SK-N-SH (cell line): ENCODE results near the gene ADAM21. TPM values are rescaled to one million over a fixed set of nuclear protein-coding genes. Genes with fewer than 3 reads are reported as not detected.

Experiments
- CTCF ChIA-PET: fragments of 300-600, 350-600 bp; formaldehyde crosslinking; extraction: SDS; loops from one replicate; lab custom pipeline; 2021; lab: Yijun Ruan, JAX
- POLR2A ChIA-PET: fragments of 350-600 bp; sonication (Branson Sonifier 250); formaldehyde crosslinking; extraction: SDS; loops from one replicate; lab custom pipeline; 2020; ENCODE audit warnings: antibody characterized with exemption, inconsistent platforms; lab: Yijun Ruan, JAX
- DNase-seq: peaks from one replicate; pipeline ENCODE4 v3.0.0; 2012
- H2AFZ ChIP-seq: fragments of 200-600 bp; sonication (generic); 2 replicates; pipeline ENCODE4 v1.8.1; 2016; ENCODE audit warnings: antibody characterized with exemption, mild to moderate bottlenecking, low read depth
- H3F3A ChIP-seq: fragments of 200-600 bp; sonication (generic); replicated peaks from 2 replicates; pipeline ENCODE3; 2016; ENCODE audit warnings: antibody characterized with exemption, mild to moderate bottlenecking; ENCODE audit not compliant: insufficient read depth
- H3K27ac ChIP-seq, 2 experiments: fragments of 200-500 bp in 1 of 2; fragments of 200-600 bp in 1 of 2; sonication (Bioruptor generic) in 1 of 2; sonication (generic), shearing (Covaris generic) in 1 of 2; 2 replicates each; pipeline versions ENCODE4 v1.5.1 to v1.6.1; 2014 to 2016; ENCODE audit warnings: low read depth in 2 of 2, inconsistent platforms in 1 of 2, low read length in 1 of 2, mild to moderate bottlenecking in 1 of 2, mixed read lengths in 1 of 2
- H3K27me3 ChIP-seq: fragments of 200-600 bp; sonication (generic), shearing (Covaris generic); 2 replicates; pipeline ENCODE4 v1.6.1; 2016; ENCODE audit warnings: mixed run types; ENCODE audit not compliant: insufficient read depth
- H3K36me3 ChIP-seq, 2 experiments: fragments of 200-500 bp in 1 of 2; fragments of 200-600 bp in 1 of 2; sonication (Bioruptor generic) in 1 of 2; sonication (generic) in 1 of 2; replicated peaks in 1 of 2; 2 replicates each; pipeline versions ENCODE3 to v1.5.1; 2014 to 2016; ENCODE audit warnings: low read length in 1 of 2, mild to moderate bottlenecking in 1 of 2; ENCODE audit not compliant: insufficient read depth in 2 of 2, control insufficient read depth in 1 of 2
- H3K4me1 ChIP-seq, 2 experiments: fragments of 200-500 bp in 1 of 2; fragments of 200-600 bp in 1 of 2; sonication (Bioruptor generic) in 1 of 2; sonication (generic), shearing (Covaris generic) in 1 of 2; 2 replicates each; pipeline versions ENCODE4 v1.5.1 to v1.6.1; 2014 to 2016; ENCODE audit warnings: low read depth in 1 of 2, low read length in 1 of 2, mixed run types in 1 of 2; ENCODE audit not compliant: insufficient read depth in 2 of 2, control insufficient read depth in 1 of 2
- H3K4me2 ChIP-seq: fragments of 200-600 bp; sonication (generic), shearing (Covaris generic); 2 replicates; pipeline ENCODE4 v1.6.1; 2017; ENCODE audit warnings: mixed run types
- H3K4me3 ChIP-seq, 2 experiments: fragments of 200-500 bp in 1 of 2; fragments of 200-600 bp in 1 of 2; sonication (Bioruptor generic) in 1 of 2; sonication (generic), shearing (Covaris generic) in 1 of 2; 2 replicates each; pipeline versions ENCODE4 v1.5.1 to v1.8.1; 2014 to 2016; ENCODE audit warnings: low read depth in 2 of 2, inconsistent platforms in 1 of 2, low read length in 1 of 2, mild to moderate bottlenecking in 1 of 2, mixed read lengths in 1 of 2, moderate library complexity in 1 of 2
- H3K79me2 ChIP-seq: fragments of 200-600 bp; sonication (generic); 2 replicates; pipeline ENCODE4 v1.8.1; 2017; ENCODE audit warnings: mild to moderate bottlenecking; ENCODE audit not compliant: insufficient read depth
- H3K9ac ChIP-seq: fragments of 200-600 bp; sonication (generic); 2 replicates; pipeline ENCODE4 v1.6.1; 2017; ENCODE audit warnings: mixed run types
- H3K9me2 ChIP-seq: fragments of 200-600 bp; sonication (generic); 2 replicates; pipeline ENCODE4 v1.6.1; 2017; ENCODE audit warnings: mixed run types
- H3K9me3 ChIP-seq: fragments of 200-600 bp; sonication (generic); 2 replicates; pipeline ENCODE4 v1.6.1; 2017; ENCODE audit warnings: mixed run types, mild to moderate bottlenecking, moderate library complexity
- H4K20me1 ChIP-seq: fragments of 200-600 bp; sonication (generic); 2 replicates; pipeline ENCODE4 v1.6.1; 2017; ENCODE audit warnings: mild to moderate bottlenecking, mixed run types; ENCODE audit not compliant: insufficient read depth
- ELF1 ChIP-seq: IDR thresholded peaks from 2 replicates; pipeline ENCODE4 v1.4.0; 2012
- FOSL2 ChIP-seq: IDR thresholded peaks from 2 replicates; pipeline ENCODE4 v1.4.0; 2012; ENCODE audit warnings: low read depth, mild to moderate bottlenecking, moderate library complexity, borderline replicate concordance
- MEF2A ChIP-seq: IDR thresholded peaks from 2 replicates; pipeline ENCODE4 v1.4.0; 2012; ENCODE audit warnings: low read depth, borderline replicate concordance
- MXI1 ChIP-seq: IDR thresholded peaks from 2 replicates; pipeline ENCODE4 v1.6.1; 2012; ENCODE audit warnings: mild to moderate bottlenecking, low read depth, low read length, improper control_type of control experiment
- NRF1 ChIP-seq: IDR thresholded peaks from 2 replicates; pipeline ENCODE4 v1.6.1; 2012; ENCODE audit warnings: low read depth, mild to moderate bottlenecking, low read length
- POLR2AphosphoS5 ChIP-seq: IDR thresholded peaks from 2 replicates; pipeline ENCODE4 v1.6.1; 2012; ENCODE audit warnings: low read depth, low read length
- RCOR1 ChIP-seq: fragments of 150-350 bp; IDR thresholded peaks from 2 replicates; pipeline ENCODE4 v1.6.1; 2017; ENCODE audit warnings: antibody characterized with exemption, low read length
- RXRA ChIP-seq: IDR thresholded peaks from 2 replicates; pipeline ENCODE4 v1.4.0; 2012; ENCODE audit warnings: low read depth, mild to moderate bottlenecking, borderline replicate concordance
- TAF1 ChIP-seq: IDR thresholded peaks from 2 replicates; pipeline ENCODE4 v1.6.1; 2012; ENCODE audit warnings: low read depth, mild to moderate bottlenecking, low read length, moderate library complexity, borderline replicate concordance
- WGBS: methylation state at CpG from one replicate; pipeline ENCODE4 v1.1.6; 2017; ENCODE audit warnings: low lambda C conversion rate; 5-methylcytosine and 5-hydroxymethylcytosine counted together
- polyA plus RNA-seq, 3 experiments: library from polyadenylated mRNA; depleted of rRNA; stranded (reverse); fragments of >200 nt; gene quantifications; 2 replicates each; pipeline ENCODE4 v1.2.3, GENCODE V29; 2012
- TF ChIP-seq, protein P1 (sequence below): IDR thresholded peaks from 2 replicates; pipeline ENCODE4 v1.4.0; 2012; ENCODE audit warnings: low read depth, borderline replicate concordance
- TF ChIP-seq, protein P2 (sequence below): IDR thresholded peaks from 2 replicates; pipeline ENCODE4 v1.4.0; 2012; ENCODE audit warnings: low read depth, borderline replicate concordance
- TF ChIP-seq, protein P3 (sequence below): fragments of 200-600 bp; sonication (generic); IDR thresholded peaks from 2 replicates; pipeline ENCODE4 v1.6.1; 2017; ENCODE audit warnings: antibody characterized with exemption, mild to moderate bottlenecking, moderate library complexity
- TF ChIP-seq, protein P4 (sequence below): IDR thresholded peaks from 2 replicates; pipeline ENCODE4 v1.4.0; 2012; ENCODE audit warnings: low read depth

The ADAM21 gene
- polyA plus RNA-seq, 1 of the 3 experiments (the other 2 are of a cell fraction): 1.6 TPM

DNA sequence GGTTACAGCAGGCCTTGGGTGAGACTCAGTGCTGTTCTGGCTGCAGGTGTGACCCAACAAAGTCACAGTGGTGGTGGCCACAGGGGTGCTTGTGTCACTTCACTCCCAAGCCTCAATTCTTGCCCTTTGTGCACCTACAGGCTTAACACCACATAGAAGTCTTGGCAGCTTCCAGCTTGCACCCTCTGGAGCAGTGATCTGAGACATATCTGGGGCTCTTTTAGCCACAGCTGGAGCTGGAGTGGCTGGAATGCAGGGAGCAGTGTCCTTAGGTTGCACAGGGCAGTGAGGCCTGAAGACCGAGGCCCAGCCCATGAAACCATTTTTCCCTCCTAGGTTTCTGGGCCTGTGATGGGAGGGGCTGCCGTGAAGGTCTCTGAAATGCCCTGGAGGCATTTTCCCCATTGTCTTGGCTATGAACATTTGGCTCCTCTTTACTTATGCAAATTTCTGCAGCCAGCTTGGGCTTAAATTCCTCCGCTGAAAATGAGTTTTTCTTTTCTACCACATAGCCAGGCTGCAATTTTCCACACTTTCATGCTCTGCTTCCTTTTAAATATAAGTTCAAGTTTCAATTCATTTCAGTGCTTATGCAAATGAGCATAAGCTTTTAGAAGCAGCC, 37.7 kb downstream of the ADAM21 start:
- H3K4me1 ChIP-seq: no peaks in the 10 kb centered on the region
- H3K4me3 ChIP-seq: no peak overlapping the region
- no peak overlapping the region for H2AFZ ChIP-seq
- no peaks in the 10 kb centered on the region for H3K9me3 ChIP-seq
- no peaks in the 10 kb centered on the region for H3K36me3 ChIP-seq
- H3K79me2 ChIP-seq: no peaks in the 10 kb centered on the region
- DNase-seq: no peak
- H3K27me3 ChIP-seq: no peaks in the 10 kb centered on the region
- no peaks in the 10 kb centered on the region for H4K20me1 ChIP-seq
- no peaks in the 10 kb centered on the region for H3F3A ChIP-seq
- no peak overlapping the region for H3K27ac ChIP-seq
- TF ChIP-seq POLR2AphosphoS5 (no peak), ELF1 (no peak), RXRA (no peak), NRF1 (no peak), MXI1 (no peak)
- TF ChIP-seq, protein P1, sequence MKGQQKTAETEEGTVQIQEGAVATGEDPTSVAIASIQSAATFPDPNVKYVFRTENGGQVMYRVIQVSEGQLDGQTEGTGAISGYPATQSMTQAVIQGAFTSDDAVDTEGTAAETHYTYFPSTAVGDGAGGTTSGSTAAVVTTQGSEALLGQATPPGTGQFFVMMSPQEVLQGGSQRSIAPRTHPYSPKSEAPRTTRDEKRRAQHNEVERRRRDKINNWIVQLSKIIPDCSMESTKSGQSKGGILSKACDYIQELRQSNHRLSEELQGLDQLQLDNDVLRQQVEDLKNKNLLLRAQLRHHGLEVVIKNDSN: no peak
- TF ChIP-seq, protein P2, sequence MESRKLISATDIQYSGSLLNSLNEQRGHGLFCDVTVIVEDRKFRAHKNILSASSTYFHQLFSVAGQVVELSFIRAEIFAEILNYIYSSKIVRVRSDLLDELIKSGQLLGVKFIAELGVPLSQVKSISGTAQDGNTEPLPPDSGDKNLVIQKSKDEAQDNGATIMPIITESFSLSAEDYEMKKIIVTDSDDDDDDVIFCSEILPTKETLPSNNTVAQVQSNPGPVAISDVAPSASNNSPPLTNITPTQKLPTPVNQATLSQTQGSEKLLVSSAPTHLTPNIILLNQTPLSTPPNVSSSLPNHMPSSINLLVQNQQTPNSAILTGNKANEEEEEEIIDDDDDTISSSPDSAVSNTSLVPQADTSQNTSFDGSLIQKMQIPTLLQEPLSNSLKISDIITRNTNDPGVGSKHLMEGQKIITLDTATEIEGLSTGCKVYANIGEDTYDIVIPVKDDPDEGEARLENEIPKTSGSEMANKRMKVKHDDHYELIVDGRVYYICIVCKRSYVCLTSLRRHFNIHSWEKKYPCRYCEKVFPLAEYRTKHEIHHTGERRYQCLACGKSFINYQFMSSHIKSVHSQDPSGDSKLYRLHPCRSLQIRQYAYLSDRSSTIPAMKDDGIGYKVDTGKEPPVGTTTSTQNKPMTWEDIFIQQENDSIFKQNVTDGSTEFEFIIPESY: no peak
- ChIA-PET POLR2A (no interaction called here), CTCF (no interaction called here)
- no peaks in the 10 kb centered on the region for H3K9me2 ChIP-seq
- no peak overlapping the region for H3K9ac ChIP-seq
- 18% methylated on average over 2 of the region's 3 CpGs for WGBS
- no peak overlapping the region for H3K4me2 ChIP-seq

DNA sequence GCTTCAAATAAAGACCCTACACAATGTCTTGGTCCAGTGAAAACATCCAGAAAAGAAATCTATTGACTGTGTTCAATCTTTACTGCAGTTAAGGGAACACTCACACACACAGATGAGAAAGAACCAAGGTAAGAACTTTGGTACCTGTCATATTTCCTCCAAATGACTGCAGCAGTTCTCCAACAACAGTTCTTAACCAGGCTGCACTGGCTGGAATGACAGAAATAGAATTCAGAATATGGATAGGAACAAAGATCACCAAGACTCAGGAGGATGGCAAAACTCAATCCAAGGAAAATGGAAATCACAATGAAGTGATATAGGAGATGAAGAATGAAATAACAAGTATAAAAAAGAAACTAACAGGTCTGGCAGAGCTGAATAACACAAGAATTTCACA, 46.2 kb downstream of the ADAM21 start:
- Histone ChIP-seq H3K27me3 (no peaks in the 10 kb centered on the region), H3K9me2 (no peaks in the 10 kb centered on the region), H3K4me2 (no peak overlapping the region), H3K4me1 (no peaks in the 10 kb centered on the region), H3K79me2 (no peaks in the 10 kb centered on the region), H2AFZ (no peak overlapping the region), H3K27ac (no peak overlapping the region), H3K36me3 (no peaks in the 10 kb centered on the region), H3F3A (no peaks in the 10 kb centered on the region), H3K9ac (no peak overlapping the region), H3K4me3 (no peak overlapping the region), H4K20me1 (no peaks in the 10 kb centered on the region), H3K9me3 (no peaks in the 10 kb centered on the region)
- ChIA-PET POLR2A (no interaction called here), CTCF (no interaction called here)
- DNase-seq: no peak
- TF ChIP-seq, protein P3, sequence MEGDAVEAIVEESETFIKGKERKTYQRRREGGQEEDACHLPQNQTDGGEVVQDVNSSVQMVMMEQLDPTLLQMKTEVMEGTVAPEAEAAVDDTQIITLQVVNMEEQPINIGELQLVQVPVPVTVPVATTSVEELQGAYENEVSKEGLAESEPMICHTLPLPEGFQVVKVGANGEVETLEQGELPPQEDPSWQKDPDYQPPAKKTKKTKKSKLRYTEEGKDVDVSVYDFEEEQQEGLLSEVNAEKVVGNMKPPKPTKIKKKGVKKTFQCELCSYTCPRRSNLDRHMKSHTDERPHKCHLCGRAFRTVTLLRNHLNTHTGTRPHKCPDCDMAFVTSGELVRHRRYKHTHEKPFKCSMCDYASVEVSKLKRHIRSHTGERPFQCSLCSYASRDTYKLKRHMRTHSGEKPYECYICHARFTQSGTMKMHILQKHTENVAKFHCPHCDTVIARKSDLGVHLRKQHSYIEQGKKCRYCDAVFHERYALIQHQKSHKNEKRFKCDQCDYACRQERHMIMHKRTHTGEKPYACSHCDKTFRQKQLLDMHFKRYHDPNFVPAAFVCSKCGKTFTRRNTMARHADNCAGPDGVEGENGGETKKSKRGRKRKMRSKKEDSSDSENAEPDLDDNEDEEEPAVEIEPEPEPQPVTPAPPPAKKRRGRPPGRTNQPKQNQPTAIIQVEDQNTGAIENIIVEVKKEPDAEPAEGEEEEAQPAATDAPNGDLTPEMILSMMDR: no peak
- TF ChIP-seq, protein P4, sequence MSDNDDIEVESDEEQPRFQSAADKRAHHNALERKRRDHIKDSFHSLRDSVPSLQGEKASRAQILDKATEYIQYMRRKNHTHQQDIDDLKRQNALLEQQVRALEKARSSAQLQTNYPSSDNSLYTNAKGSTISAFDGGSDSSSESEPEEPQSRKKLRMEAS: no peak
- TF ChIP-seq RCOR1 (no peak), FOSL2 (no peak), POLR2AphosphoS5 (no peak), TAF1 (no peak), MEF2A (no peak)
- TF ChIP-seq, protein P1: no peak
